ENCODE results near the gene DNAJC6.

DNAJC6 gene

GRCh38 chr1:65407877-65408276 is 98.5 kb downstream of the DNAJC6 start:
- peaks cover 0 to 2% of the 10 kb centered on the region in 2 donors for H3K36me3 ChIP-seq (ENCODE audit: control insufficient read depth in 2 of 2, insufficient read depth in 2 of 2, low read length in 2 of 2)
- no peaks in the 10 kb centered on the region for H3K9me3 ChIP-seq (ENCODE audit: control insufficient read depth in 2 of 2, low read length in 2 of 2)
- no peaks in the 10 kb centered on the region for H3K27me3 ChIP-seq (ENCODE audit: control insufficient read depth in 1 of 2, insufficient read depth in 2 of 2, low read length in 2 of 2)
- no peak overlapping the region for H3K27ac ChIP-seq (ENCODE audit: low read length)
- H3K4me1 ChIP-seq (ENCODE audit: control insufficient read depth, insufficient read depth, low read length), result no peaks in the 10 kb centered on the region
- no peak overlapping the region for H3K9ac ChIP-seq (ENCODE audit: low read length in 2 of 2)
- no peak overlapping the region for H3K4me3 ChIP-seq (ENCODE audit: low read length in 2 of 2)

GRCh38 chr1:65409314-65409713 is 100.0 kb downstream of the DNAJC6 start:
- Histone ChIP-seq H3K27ac (ENCODE audit: low read length) (no peak overlapping the region), H3K27me3 (ENCODE audit: control insufficient read depth in 1 of 2, insufficient read depth in 2 of 2, low read length in 2 of 2) (no peaks in the 10 kb centered on the region), H3K4me3 (ENCODE audit: low read length in 2 of 2) (no peak overlapping the region), H3K9me3 (ENCODE audit: control insufficient read depth in 2 of 2, low read length in 2 of 2) (no peaks in the 10 kb centered on the region), H3K4me1 (ENCODE audit: control insufficient read depth, insufficient read depth, low read length) (no peaks in the 10 kb centered on the region), H3K9ac (ENCODE audit: low read length in 2 of 2) (no peak overlapping the region), H3K36me3 (ENCODE audit: control insufficient read depth in 2 of 2, insufficient read depth in 2 of 2, low read length in 2 of 2) (peaks cover 0 to 2% of the 10 kb centered on the region in 2 donors)

- Histone ChIP-seq H3K36me3 (ENCODE audit: control insufficient read depth in 2 of 2, insufficient read depth in 2 of 2, low read length in 2 of 2) (peaks cover 0 to 2% of the 10 kb centered on the region in 2 donors), H3K9me3 (ENCODE audit: control insufficient read depth in 2 of 2, low read length in 2 of 2) (no peaks in the 10 kb centered on the region), H3K9ac (ENCODE audit: low read length in 2 of 2) (no peak overlapping the region), H3K27ac (ENCODE audit: low read length) (no peak overlapping the region), H3K4me1 (ENCODE audit: control insufficient read depth, insufficient read depth, low read length) (no peaks in the 10 kb centered on the region), H3K27me3 (ENCODE audit: control insufficient read depth in 1 of 2, insufficient read depth in 2 of 2, low read length in 2 of 2) (no peaks in the 10 kb centered on the region), H3K4me3 (ENCODE audit: low read length in 2 of 2) (no peak overlapping the region)
These were observed 100.5 kb downstream of the DNAJC6 start for GRCh38 chr1:65409816-65410326.

GRCh38 chr1:65412256-65412983 is 103.1 kb downstream of the DNAJC6 start:
- Histone ChIP-seq H3K4me3 (ENCODE audit: low read length in 2 of 2) (no peak overlapping the region), H3K4me1 (ENCODE audit: control insufficient read depth, insufficient read depth, low read length) (no peaks in the 10 kb centered on the region), H3K27me3 (ENCODE audit: control insufficient read depth in 1 of 2, insufficient read depth in 2 of 2, low read length in 2 of 2) (peaks cover 0 to 3% of the 10 kb centered on the region in 2 donors), H3K9ac (ENCODE audit: low read length in 2 of 2) (no peak overlapping the region), H3K36me3 (ENCODE audit: control insufficient read depth in 2 of 2, insufficient read depth in 2 of 2, low read length in 2 of 2) (peaks cover 0 to 2% of the 10 kb centered on the region in 2 donors), H3K9me3 (ENCODE audit: control insufficient read depth in 2 of 2, low read length in 2 of 2) (no peaks in the 10 kb centered on the region), H3K27ac (ENCODE audit: low read length) (no peak overlapping the region)

- Histone ChIP-seq H3K9ac (ENCODE audit: low read length in 2 of 2) (no peak overlapping the region), H3K4me3 (ENCODE audit: low read length in 2 of 2) (no peak overlapping the region), H3K27me3 (ENCODE audit: control insufficient read depth in 1 of 2, insufficient read depth in 2 of 2, low read length in 2 of 2) (peaks cover 0 to 3% of the 10 kb centered on the region in 2 donors), H3K9me3 (ENCODE audit: control insufficient read depth in 2 of 2, low read length in 2 of 2) (no peaks in the 10 kb centered on the region), H3K4me1 (ENCODE audit: control insufficient read depth, insufficient read depth, low read length) (no peaks in the 10 kb centered on the region), H3K36me3 (ENCODE audit: control insufficient read depth in 2 of 2, insufficient read depth in 2 of 2, low read length in 2 of 2) (peaks cover 0 to 2% of the 10 kb centered on the region in 2 donors), H3K27ac (ENCODE audit: low read length) (no peak overlapping the region)
These were observed 103.6 kb downstream of the DNAJC6 start for GRCh38 chr1:65412984-65413375.

GRCh38 chr1:65414538-65414937 is 105.2 kb downstream of the DNAJC6 start:
- H3K9me3 ChIP-seq (ENCODE audit: control insufficient read depth in 2 of 2, low read length in 2 of 2), result no peaks in the 10 kb centered on the region
- H3K4me1 ChIP-seq (ENCODE audit: control insufficient read depth, insufficient read depth, low read length), result no peaks in the 10 kb centered on the region
- H3K27ac ChIP-seq (ENCODE audit: low read length), result no peak overlapping the region
- no peak overlapping the region for H3K4me3 ChIP-seq (ENCODE audit: low read length in 2 of 2)
- H3K36me3 ChIP-seq (ENCODE audit: control insufficient read depth in 2 of 2, insufficient read depth in 2 of 2, low read length in 2 of 2), result no peaks in the 10 kb centered on the region
- no peak overlapping the region for H3K9ac ChIP-seq (ENCODE audit: low read length in 2 of 2)
- peaks cover 0 to 3% of the 10 kb centered on the region in 2 donors for H3K27me3 ChIP-seq (ENCODE audit: control insufficient read depth in 1 of 2, insufficient read depth in 2 of 2, low read length in 2 of 2)

- Histone ChIP-seq H3K9me3 (ENCODE audit: control insufficient read depth in 2 of 2, low read length in 2 of 2) (no peaks in the 10 kb centered on the region), H3K9ac (ENCODE audit: low read length in 2 of 2) (no peak overlapping the region), H3K27ac (ENCODE audit: low read length) (no peak overlapping the region), H3K4me1 (ENCODE audit: control insufficient read depth, insufficient read depth, low read length) (peaks cover under 1% of the 10 kb centered on the region), H3K4me3 (ENCODE audit: low read length in 2 of 2) (no peak overlapping the region), H3K36me3 (ENCODE audit: control insufficient read depth in 2 of 2, insufficient read depth in 2 of 2, low read length in 2 of 2) (no peaks in the 10 kb centered on the region), H3K27me3 (ENCODE audit: control insufficient read depth in 1 of 2, insufficient read depth in 2 of 2, low read length in 2 of 2) (peaks cover 0 to 3% of the 10 kb centered on the region in 2 donors)
These were observed 107.4 kb downstream of the DNAJC6 start for GRCh38 chr1:65416767-65417166.

- H3K27ac ChIP-seq (ENCODE audit: low read length), result no peak overlapping the region
- no peaks in the 10 kb centered on the region for H3K36me3 ChIP-seq (ENCODE audit: control insufficient read depth in 2 of 2, insufficient read depth in 2 of 2, low read length in 2 of 2)
- H3K27me3 ChIP-seq (ENCODE audit: control insufficient read depth in 1 of 2, insufficient read depth in 2 of 2, low read length in 2 of 2), result peaks cover 0 to 3% of the 10 kb centered on the region in 2 donors
- peaks cover 10% of the 10 kb centered on the region for H3K4me1 ChIP-seq (ENCODE audit: control insufficient read depth, insufficient read depth, low read length)
- no peak overlapping the region for H3K9ac ChIP-seq (ENCODE audit: low read length in 2 of 2)
- no peak overlapping the region for H3K4me3 ChIP-seq (ENCODE audit: low read length in 2 of 2)
- H3K9me3 ChIP-seq (ENCODE audit: control insufficient read depth in 2 of 2, low read length in 2 of 2), result no peaks in the 10 kb centered on the region
These were observed 108.4 kb downstream of the DNAJC6 start for GRCh38 chr1:65417729-65418128.

- peaks cover 13% of the 10 kb centered on the region for H3K4me1 ChIP-seq (ENCODE audit: control insufficient read depth, insufficient read depth, low read length)
- H3K27ac ChIP-seq (ENCODE audit: low read length), result no peak overlapping the region
- H3K9me3 ChIP-seq (ENCODE audit: control insufficient read depth in 2 of 2, low read length in 2 of 2), result no peaks in the 10 kb centered on the region
- no peaks in the 10 kb centered on the region for H3K36me3 ChIP-seq (ENCODE audit: control insufficient read depth in 2 of 2, insufficient read depth in 2 of 2, low read length in 2 of 2)
- H3K9ac ChIP-seq (ENCODE audit: low read length in 2 of 2), result no peak overlapping the region
- peaks cover 0 to 3% of the 10 kb centered on the region in 2 donors for H3K27me3 ChIP-seq (ENCODE audit: control insufficient read depth in 1 of 2, insufficient read depth in 2 of 2, low read length in 2 of 2)
- no peak overlapping the region for H3K4me3 ChIP-seq (ENCODE audit: low read length in 2 of 2)
These were observed 109.3 kb downstream of the DNAJC6 start for GRCh38 chr1:65418522-65419185.

- peak overlapping the region; percentile 92 for H3K27ac ChIP-seq (ENCODE audit: low read length)
These were observed 110.6 kb downstream of the DNAJC6 start for GRCh38 chr1:65419681-65420589.

More at GRCh38 chr1:65419681-65420589, 110.6 kb downstream of the DNAJC6 start:
- H3K4me1 ChIP-seq (ENCODE audit: control insufficient read depth, insufficient read depth, low read length), result peaks cover 13% of the 10 kb centered on the region
- H3K9me3 ChIP-seq (ENCODE audit: control insufficient read depth in 2 of 2, low read length in 2 of 2), result no peaks in the 10 kb centered on the region
- peaks cover 0 to 3% of the 10 kb centered on the region in 2 donors for H3K27me3 ChIP-seq (ENCODE audit: control insufficient read depth in 1 of 2, insufficient read depth in 2 of 2, low read length in 2 of 2)
- H3K4me3 ChIP-seq (ENCODE audit: low read length in 2 of 2), result peak overlapping the region; percentile 75 to 94
- peak overlapping the region; percentile 74 to 78 for H3K9ac ChIP-seq (ENCODE audit: low read length in 2 of 2)
- H3K36me3 ChIP-seq (ENCODE audit: control insufficient read depth in 2 of 2, insufficient read depth in 2 of 2, low read length in 2 of 2), result peaks cover 0 to 2% of the 10 kb centered on the region in 2 donors

Measured in stomach smooth muscle (tissue), 2 donors.